ENCODE results near the gene SPAG4.

The SPAG4 gene

DNA sequence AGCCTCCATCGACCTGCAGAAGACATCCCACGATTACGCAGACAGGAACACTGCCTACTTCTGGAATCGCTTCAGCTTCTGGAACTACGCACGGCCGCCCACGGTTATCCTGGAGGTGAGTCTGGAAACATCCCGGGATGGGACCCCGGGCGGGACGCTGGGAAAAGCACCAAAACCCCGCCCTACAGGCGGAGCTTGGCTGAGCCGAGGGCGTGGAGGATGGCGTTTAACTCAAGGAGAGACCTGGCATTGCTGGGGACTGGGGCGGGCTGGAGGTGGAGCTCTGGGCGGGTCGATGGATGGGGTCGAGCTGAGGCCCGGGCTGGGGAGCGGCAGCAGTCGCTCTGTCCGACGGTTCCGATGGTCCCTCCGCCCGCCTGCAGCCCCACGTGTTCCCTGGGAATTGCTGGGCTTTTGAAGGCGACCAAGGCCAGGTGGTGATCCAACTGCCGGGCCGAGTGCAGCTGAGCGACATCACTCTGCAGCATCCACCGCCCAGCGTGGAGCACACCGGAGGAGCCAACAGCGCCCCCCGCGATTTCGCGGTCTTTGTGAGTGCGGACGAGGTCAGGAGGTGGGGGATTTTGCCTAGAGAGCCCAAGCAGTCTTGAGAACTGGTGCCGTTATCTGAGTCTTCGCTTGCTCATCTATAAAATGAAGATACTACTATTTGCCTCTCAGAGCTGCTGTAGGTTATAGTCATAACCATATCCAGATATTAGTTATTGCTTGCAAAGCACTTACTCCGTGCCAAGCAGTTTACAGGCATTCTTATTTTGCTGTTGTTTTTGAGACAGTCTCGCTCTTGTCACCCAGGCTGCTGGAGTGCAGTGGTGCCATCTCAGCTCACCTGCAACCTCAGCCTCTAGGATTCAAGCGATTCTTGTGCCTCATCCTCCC lies 3.8 kb downstream of the SPAG4 start (continued):
- TF ChIP-seq ZBTB10 (tag by site-specific recombination; IDR thresholded peaks at IDR 0.05) (peak; percentile 79; the same call in 1 of the 2 replicates), PATZ1 (tag by site-specific recombination; IDR thresholded peaks at IDR 0.05) (peak; percentile 89), ZNF112 (tag by site-specific recombination; IDR thresholded peaks at IDR 0.05) (no peak), ZNF830 (tag by site-specific recombination; IDR thresholded peaks at IDR 0.05; ENCODE audit: low read depth) (no peak), ZNF48 (tag by site-specific recombination; IDR thresholded peaks at IDR 0.05) (no peak), ZNF626 (tag by site-specific recombination; IDR thresholded peaks at IDR 0.05) (no peak), ZNF677 (tag by site-specific recombination; IDR thresholded peaks at IDR 0.05) (no peak), ZNF175 (tag by site-specific recombination; IDR thresholded peaks at IDR 0.05) (no peak), ZNF555 (tag by site-specific recombination; conservative IDR thresholded peaks at IDR 0.05) (no peak), ZNF510 (tag by site-specific recombination; IDR thresholded peaks at IDR 0.05; ENCODE audit: insufficient replicate concordance) (no peak), ZNF837 (tag by site-specific recombination; IDR thresholded peaks at IDR 0.05) (no peak), ZNF416 (tag by site-specific recombination; IDR thresholded peaks at IDR 0.05) (no peak), HIC1 (tag by site-specific recombination; IDR thresholded peaks at IDR 0.05) (0 out of 2 replicates have a peak, but pooled peaks have one; percentile 40), ZNF23 (tag by site-specific recombination; IDR thresholded peaks at IDR 0.05; ENCODE audit: borderline replicate concordance) (no peak), ZBTB8A (tag by site-specific recombination; IDR thresholded peaks at IDR 0.05) (peak; percentile 79), ZNF26 (tag by site-specific recombination; IDR thresholded peaks at IDR 0.05) (no peak), MYNN (tag by site-specific recombination; IDR thresholded peaks at IDR 0.05; ENCODE audit: borderline replicate concordance) (no peak), KLF7 (tag by site-specific recombination; IDR thresholded peaks at IDR 0.05; ENCODE audit: borderline replicate concordance) (peak; percentile 74; the same call in 1 of the 2 replicates), ZNF558 (tag by site-specific recombination; IDR thresholded peaks at IDR 0.05) (no peak), ZNF521 (tag by site-specific recombination; IDR thresholded peaks at IDR 0.05) (no peak), ZNF624 (tag by site-specific recombination; IDR thresholded peaks at IDR 0.05) (no peak), ZNF776 (tag by site-specific recombination; IDR thresholded peaks at IDR 0.05; ENCODE audit: borderline replicate concordance) (no peak)
- TF ChIP-seq, protein P1, sequence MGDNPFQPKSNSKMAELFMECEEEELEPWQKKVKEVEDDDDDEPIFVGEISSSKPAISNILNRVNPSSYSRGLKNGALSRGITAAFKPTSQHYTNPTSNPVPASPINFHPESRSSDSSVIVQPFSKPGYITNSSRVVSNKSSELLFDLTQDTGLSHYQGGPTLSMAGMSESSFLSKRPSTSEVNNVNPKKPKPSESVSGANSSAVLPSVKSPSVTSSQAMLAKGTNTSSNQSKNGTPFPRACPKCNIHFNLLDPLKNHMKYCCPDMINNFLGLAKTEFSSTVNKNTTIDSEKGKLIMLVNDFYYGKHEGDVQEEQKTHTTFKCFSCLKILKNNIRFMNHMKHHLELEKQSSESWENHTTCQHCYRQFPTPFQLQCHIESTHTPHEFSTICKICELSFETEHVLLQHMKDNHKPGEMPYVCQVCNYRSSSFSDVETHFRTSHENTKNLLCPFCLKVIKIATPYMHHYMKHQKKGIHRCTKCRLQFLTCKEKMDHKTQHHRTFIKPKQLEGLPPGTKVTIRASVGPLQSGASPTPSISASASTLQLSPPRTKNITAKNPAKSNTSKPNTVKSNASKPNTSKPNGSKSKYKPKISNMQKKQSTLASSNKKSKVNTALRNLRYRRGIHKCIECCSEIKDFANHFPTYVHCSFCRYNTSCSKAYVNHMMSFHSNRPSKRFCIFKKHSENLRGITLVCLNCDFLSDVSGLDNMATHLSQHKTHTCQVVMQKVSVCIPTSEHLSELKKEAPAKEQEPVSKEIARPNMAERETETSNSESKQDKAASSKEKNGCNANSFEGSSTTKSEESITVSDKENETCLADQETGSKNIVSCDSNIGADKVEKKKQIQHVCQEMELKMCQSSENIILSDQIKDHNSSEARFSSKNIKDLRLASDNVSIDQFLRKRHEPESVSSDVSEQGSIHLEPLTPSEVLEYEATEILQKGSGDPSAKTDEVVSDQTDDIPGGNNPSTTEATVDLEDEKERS (tag by site-specific recombination; IDR thresholded peaks at IDR 0.05): 0 out of 2 replicates have a peak, but pooled peaks have one; percentile 50
- TF ChIP-seq, protein P2, sequence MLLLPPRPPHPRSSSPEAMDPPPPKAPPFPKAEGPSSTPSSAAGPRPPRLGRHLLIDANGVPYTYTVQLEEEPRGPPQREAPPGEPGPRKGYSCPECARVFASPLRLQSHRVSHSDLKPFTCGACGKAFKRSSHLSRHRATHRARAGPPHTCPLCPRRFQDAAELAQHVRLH (tag by site-specific recombination; IDR thresholded peaks at IDR 0.05): no peak
- TF ChIP-seq, protein P3, sequence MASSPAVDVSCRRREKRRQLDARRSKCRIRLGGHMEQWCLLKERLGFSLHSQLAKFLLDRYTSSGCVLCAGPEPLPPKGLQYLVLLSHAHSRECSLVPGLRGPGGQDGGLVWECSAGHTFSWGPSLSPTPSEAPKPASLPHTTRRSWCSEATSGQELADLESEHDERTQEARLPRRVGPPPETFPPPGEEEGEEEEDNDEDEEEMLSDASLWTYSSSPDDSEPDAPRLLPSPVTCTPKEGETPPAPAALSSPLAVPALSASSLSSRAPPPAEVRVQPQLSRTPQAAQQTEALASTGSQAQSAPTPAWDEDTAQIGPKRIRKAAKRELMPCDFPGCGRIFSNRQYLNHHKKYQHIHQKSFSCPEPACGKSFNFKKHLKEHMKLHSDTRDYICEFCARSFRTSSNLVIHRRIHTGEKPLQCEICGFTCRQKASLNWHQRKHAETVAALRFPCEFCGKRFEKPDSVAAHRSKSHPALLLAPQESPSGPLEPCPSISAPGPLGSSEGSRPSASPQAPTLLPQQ (tag by site-specific recombination; IDR thresholded peaks at IDR 0.05): peak; percentile 90
